A549 (cell line): ENCODE data around the gene NHSL1. TPM values are rescaled to one million over a fixed set of nuclear protein-coding genes. Genes with fewer than 3 reads are reported as not detected.

ENCODE experiments used
- ATAC-seq, 2 experiments: fragments of 200-7000 bp in 1 of 2; fragments of >200 bp in 1 of 2; cut with Nextera tagmentation in 1 of 2; cut with Tn5 transposase in 1 of 2; 3 replicates each; pipeline versions ENCODE4 v1.8.0 to v1.9.1; 2018 to 2020; ENCODE audit warnings: mild to moderate bottlenecking in 1 of 2, moderate library complexity in 1 of 2
- CTCF ChIA-PET: fragments of 300-600 bp; sonication (Branson Sonifier 250); formaldehyde crosslinking; extraction: SDS; loops from one replicate; lab custom pipeline; 2021; ENCODE audit warnings: antibody characterized with exemption, inconsistent platforms; lab: Yijun Ruan, JAX
- POLR2A ChIA-PET: fragments of 350-600 bp; formaldehyde crosslinking; extraction: SDS; loops from one replicate; lab custom pipeline; 2021; ENCODE audit warnings: antibody characterized with exemption, inconsistent platforms; lab: Yijun Ruan, JAX
- DNase-seq, 2 experiments: peaks; one replicate each; pipeline versions ENCODE4 v3.0.0 to v3.0.0-alpha.2; 2011 to 2016; ENCODE audit warnings: low read depth in 1 of 2, low spot score in 1 of 2
- FAIRE-seq: peaks from 2 replicates; lab custom pipeline; 2011; peaks lifted over from hg19 to GRCh38; lab: Jason Lieb, UNC
- H3K27ac ChIP-seq, 2 experiments: fragments of >200 bp; sonication (Bioruptor Twin); formaldehyde crosslinking; 3 replicates each; pipeline ENCODE4 v1.5.1; 2016 to 2017
- H3K4me1 ChIP-seq: fragments of >200 bp; sonication (Bioruptor Twin); formaldehyde crosslinking; 3 replicates; pipeline ENCODE4 v1.6.1; 2016
- H3K4me2 ChIP-seq: fragments of >200 bp; sonication (Bioruptor Twin); formaldehyde crosslinking; 3 replicates; pipeline ENCODE4 v1.6.1; 2016
- H3K4me3 ChIP-seq: fragments of >200 bp; sonication (Bioruptor Twin); formaldehyde crosslinking; 3 replicates; pipeline ENCODE4 v1.5.1; 2016
- H3K9me3 ChIP-seq: fragments of >200 bp; sonication (Bioruptor Twin); formaldehyde crosslinking; 3 replicates; pipeline ENCODE4 v1.6.1; 2016
- CBX8 ChIP-seq: fragments of 200-600 bp; sonication (generic); IDR thresholded peaks from 2 replicates; pipeline ENCODE4 v1.6.1; 2016
- CHD4 ChIP-seq: fragments of 200-600 bp; sonication (generic); IDR thresholded peaks from 2 replicates; pipeline ENCODE4 v1.6.1; 2016; ENCODE audit warnings: antibody characterized with exemption, mild to moderate bottlenecking, borderline replicate concordance
- CTCF ChIP-seq: fragments of >200 bp; sonication (Bioruptor Twin); formaldehyde crosslinking; IDR thresholded peaks from 3 replicates; pipeline ENCODE4 v1.5.1; 2016
- ELK1 ChIP-seq: fragments of 150-350 bp; IDR thresholded peaks from 2 replicates; pipeline ENCODE4 v1.6.1; 2014; ENCODE audit warnings: low read depth, mild to moderate bottlenecking, low read length
- HMGXB4 ChIP-seq: fragments of 250-450 bp; sonication (Bioruptor Pico); IDR thresholded peaks from 2 replicates; pipeline ENCODE4 v1.5.0; 2021; ENCODE audit warnings: mild to moderate bottlenecking, moderate library complexity, borderline replicate concordance
- HOXB13 ChIP-seq: fragments of 250-450 bp; sonication (Bioruptor Pico); IDR thresholded peaks from 2 replicates; pipeline ENCODE4 v1.5.0; 2020; ENCODE audit warnings: low read depth, mild to moderate bottlenecking, moderate library complexity
- KDM1A ChIP-seq: fragments of 200-600 bp; sonication (generic); IDR thresholded peaks from 2 replicates; pipeline ENCODE4 v1.6.1; 2016; ENCODE audit warnings: low read depth, mild to moderate bottlenecking
- MYC ChIP-seq: IDR thresholded peaks from 2 replicates; pipeline ENCODE4 v1.6.1; 2012; ENCODE audit warnings: mild to moderate bottlenecking, inconsistent platforms, low read length, improper control_type of control experiment, borderline replicate concordance
- NFE2L2 ChIP-seq: fragments of 150-350 bp; conservative IDR thresholded peaks from 2 replicates; pipeline ENCODE4 v1.6.1; 2014; ENCODE audit warnings: low read length
- NPAS2 ChIP-seq: fragments of 250-450 bp; sonication (Bioruptor Pico); IDR thresholded peaks from 2 replicates; pipeline ENCODE4 v1.8.0; 2022; ENCODE audit warnings: mild to moderate bottlenecking, moderate library complexity, borderline replicate concordance
- NR3C1 ChIP-seq: fragments of >200 bp; sonication (Bioruptor Twin); formaldehyde crosslinking; IDR thresholded peaks from 3 replicates; pipeline ENCODE4 v1.6.1; 2017
- PBX3 ChIP-seq: IDR thresholded peaks from 2 replicates; pipeline ENCODE4 v1.6.1; 2012
- PHF8 ChIP-seq: fragments of 200-600 bp; sonication (generic); IDR thresholded peaks from 2 replicates; pipeline ENCODE4 v1.6.1; 2016; ENCODE audit warnings: low read depth, mild to moderate bottlenecking, antibody characterized with exemption, moderate library complexity, borderline replicate concordance
- POLR2A ChIP-seq: IDR thresholded peaks from 2 replicates; pipeline ENCODE4 v1.6.1; 2012; ENCODE audit warnings: mild to moderate bottlenecking, low read length
- RAD21 ChIP-seq, 2 experiments: fragments of >200 bp in 1 of 2; sonication (Bioruptor Twin) in 1 of 2; formaldehyde crosslinking in 1 of 2; IDR thresholded peaks in 1 of 2; conservative IDR thresholded peaks in 1 of 2; 2 replicates in 1 of 2; 3 replicates in 1 of 2; pipeline ENCODE4 v1.6.1; 2012 to 2018; ENCODE audit warnings: inconsistent platforms in 1 of 2
- RARB ChIP-seq: fragments of 250-450 bp; sonication (Bioruptor Pico); IDR thresholded peaks from 2 replicates; pipeline ENCODE4 v1.8.0; 2021; ENCODE audit warnings: mild to moderate bottlenecking, moderate library complexity
- RCOR1 ChIP-seq: fragments of 150-350 bp; IDR thresholded peaks from 2 replicates; pipeline ENCODE4 v1.6.1; 2014; ENCODE audit warnings: antibody characterized with exemption, low read length, low read depth
- REST ChIP-seq: fragments of 200-600 bp; sonication (generic); IDR thresholded peaks from 2 replicates; pipeline ENCODE4 v1.6.1; 2016; ENCODE audit warnings: antibody characterized with exemption, mild to moderate bottlenecking, moderate library complexity
- RNF2 ChIP-seq: fragments of 200-600 bp; sonication (generic); IDR thresholded peaks from 2 replicates; pipeline ENCODE4 v1.6.1; 2016; ENCODE audit warnings: low read depth, mild to moderate bottlenecking, antibody characterized with exemption, moderate library complexity, borderline replicate concordance
- TFCP2L1 ChIP-seq: fragments of 250-450 bp; sonication (Bioruptor Pico); IDR thresholded peaks from 2 replicates; pipeline ENCODE4 v1.5.0; 2021; ENCODE audit warnings: mild to moderate bottlenecking
- TP53 ChIP-seq: fragments of 250-450 bp; sonication (Bioruptor Pico); IDR thresholded peaks from 2 replicates; pipeline ENCODE4 v1.5.0; 2021; ENCODE audit warnings: mild to moderate bottlenecking, moderate library complexity
- ZNF302 ChIP-seq: fragments of 250-450 bp; sonication (Bioruptor Pico); IDR thresholded peaks from 2 replicates; pipeline ENCODE4 v1.9.0; 2021; ENCODE audit warnings: inconsistent platforms, mild to moderate bottlenecking, moderate library complexity
- WGBS: methylation state at CpG from one replicate; pipeline ENCODE4 v1.1.6; 2017; ENCODE audit errors: missing lambda C conversion rate; 5-methylcytosine and 5-hydroxymethylcytosine counted together
- polyA plus RNA-seq, 4 experiments: library from polyadenylated mRNA; depleted of rRNA in 3 of 4; stranded (reverse); fragments of >200 nt; fragmentation: RNase III in 1 of 4; extraction: RNeasy Plus Mini Kit Qiagen cat#74134 plus additional on column Dnase treatment in 1 of 4; gene quantifications; 2 replicates in 3 of 4; 3 replicates in 1 of 4; pipeline ENCODE4 v1.2.3, GENCODE V29; 2011 to 2017

The NHSL1 gene
- polyA plus RNA-seq, 2 of the 4 experiments (the other 2 are of a cell fraction), result 1.6 to 2.8 TPM

- Histone ChIP-seq H3K4me3 (no peak overlapping the region), H3K4me1 (no peaks in the 10 kb centered on the region)
- DNase-seq, result no peak
- TF ChIP-seq HOXB13 (CRISPR knock-in tag), result no peak
- TF ChIP-seq MYC, result no peak
- TF ChIP-seq CTCF, result no peak
- no peak for TF ChIP-seq NPAS2
- no peak for TF ChIP-seq ELK1
- TF ChIP-seq, all 56 proteins: peak for 0
- H3K4me2 ChIP-seq, result no peak overlapping the region
- FAIRE-seq (no peak), ATAC-seq (no peak)
- no peaks in the 10 kb centered on the region for H3K9me3 ChIP-seq
- CTCF ChIA-PET, result interaction anchor here (0.7 to 8.1 kb wide), 2 partner anchors 67 to 96 kb away, joined by 3 to 53 read pairs; no protein-coding TSS in a partner anchor
- no peak overlapping the region for H3K27ac ChIP-seq
- whole genome bisulfite sequencing, result 87% methylated on average over 7 of the region's 7 CpGs
- POLR2A ChIA-PET, result interaction anchor here (0.6 to 0.7 kb wide), 2 partner anchors 47 to 76 kb away, joined by 6 to 7 read pairs; no protein-coding TSS in a partner anchor
These were observed 24.3 kb upstream of the NHSL1 start for GRCh38 chr6:138523347-138524210.

- no peak for DNase-seq
- 91% methylated on average over 4 of the region's 4 CpGs for WGBS
- ChIA-PET CTCF (interaction anchor here (3.8 to 8.1 kb wide), 2 partner anchors 13 to 95 kb away, joined by 20 to 53 read pairs; no protein-coding TSS in a partner anchor), POLR2A (no interaction called here)
- FAIRE-seq, result no peak
- Histone ChIP-seq H3K4me1 (no peaks in the 10 kb centered on the region), H3K4me3 (no peak overlapping the region), H3K9me3 (peaks cover 4% of the 10 kb centered on the region), H3K27ac (no peak overlapping the region), H3K4me2 (no peak overlapping the region)
- TF ChIP-seq NFE2L2 (no peak), ZNF302 (CRISPR knock-in tag) (no peak), ELK1 (no peak), CBX8 (no peak), MYC (no peak), REST (no peak), PBX3 (no peak), TFCP2L1 (no peak), TP53 (CRISPR knock-in tag) (no peak), RAD21 (conservative IDR thresholded peaks at IDR 0.05 in 1 of 2, IDR thresholded peaks at IDR 0.05 in 1 of 2) (no peak), RARB (CRISPR knock-in tag) (no peak), PHF8 (no peak), HMGXB4 (no peak), KDM1A (no peak), RNF2 (no peak), NR3C1 (no peak), CHD4 (no peak), RCOR1 (no peak), POLR2A (no peak)
- ATAC-seq, result no peak
These were observed 23.3 kb upstream of the NHSL1 start for GRCh38 chr6:138522611-138523010.
